Right kidney (tissue), 9 donors: ENCODE results near the gene KRTAP22-2.

Source experiments
- DNase-seq: peaks from one replicate; pipeline ENCODE4 v3.0.0-alpha.2; 2016
- long read RNA-seq, 8 donors: transcript quantifications; one replicate each; lab custom pipeline, GENCODE V29; 2026

Gene KRTAP22-2
- long read RNA-seq, donor 1: 0 reads
- long read RNA-seq, donor 2: 0 reads
- long read RNA-seq, donor 3: 0 reads
- long read RNA-seq, donor 4: 0 reads
- long read RNA-seq, donor 5: 0 reads
- long read RNA-seq, donor 6: 0 reads
- long read RNA-seq, donor 7: 0 reads
- long read RNA-seq, donor 8: 0 reads

- DNase-seq: no peak
Observed at GRCh38 chr21:30590297-30590696, at the start of gene KRTAP22-2. Gene KRTAP22-2, minus strand, starts transcription at chr21:30590397.

GRCh38 chr21:30638686-30639085, 48.5 kb upstream of the KRTAP22-2 start:
- DNase-seq: no peak

- DNase-seq: no peak
Observed at GRCh38 chr21:30634906-30635305, 44.7 kb upstream of the KRTAP22-2 start, which contains the start of gene KRTAP20-2. Gene KRTAP20-2, plus strand, starts transcription at chr21:30635206. Its CDS starts 58 bp downstream, at chr21:30635264.

- DNase-seq: no peak
Observed at GRCh38 chr21:30629200-30629599, 39.0 kb upstream of the KRTAP22-2 start.

- no peak for DNase-seq
Observed at GRCh38 chr21:30628109-30628508, 37.9 kb upstream of the KRTAP22-2 start.

- DNase-seq: no peak
Observed at GRCh38 chr21:30625449-30626165, 35.4 kb upstream of the KRTAP22-2 start.

- no peak for DNase-seq
Observed at GRCh38 chr21:30623362-30623761, 33.2 kb upstream of the KRTAP22-2 start.

GRCh38 chr21:30620522-30620921, 30.3 kb upstream of the KRTAP22-2 start, which contains the start of gene KRTAP20-4:
Gene KRTAP20-4, plus strand, starts transcription at chr21:30620627.
- DNase-seq: no peak

- DNase-seq: no peak
Observed at GRCh38 chr21:30620080-30620479, 29.9 kb upstream of the KRTAP22-2 start.

GRCh38 chr21:30616125-30616524, 25.9 kb upstream of the KRTAP22-2 start, which contains the start of gene KRTAP20-1:
Gene KRTAP20-1, plus strand, starts transcription at chr21:30616425. Its CDS starts 30 bp downstream, at chr21:30616455.
- DNase-seq: no peak

- no peak for DNase-seq
Observed at GRCh38 chr21:30615199-30615598, 25.0 kb upstream of the KRTAP22-2 start.

- no peak for DNase-seq
Observed at GRCh38 chr21:30613836-30614235, 23.6 kb upstream of the KRTAP22-2 start, which contains the start of gene KRTAP6-1. Gene KRTAP6-1, minus strand, starts transcription at chr21:30613930. Its CDS starts 26 bp downstream, at chr21:30613904.

- DNase-seq: no peak
Observed at GRCh38 chr21:30612132-30612531, 21.9 kb upstream of the KRTAP22-2 start.

GRCh38 chr21:30605968-30606367, 15.8 kb upstream of the KRTAP22-2 start:
- DNase-seq: no peak

GRCh38 chr21:30600787-30601186, 10.6 kb upstream of the KRTAP22-2 start, which contains the start of gene KRTAP22-1:
Gene KRTAP22-1, plus strand, starts transcription at chr21:30601087.
- no peak for DNase-seq

GRCh38 chr21:30598802-30599201, 8.6 kb upstream of the KRTAP22-2 start, which contains the start of gene KRTAP6-2:
Gene KRTAP6-2, minus strand, starts transcription at chr21:30598902. Its CDS starts 28 bp downstream, at chr21:30598874.
- no peak for DNase-seq

- no peak for DNase-seq
Observed at GRCh38 chr21:30592140-30592539, 1.9 kb upstream of the KRTAP22-2 start, which contains the start of gene KRTAP6-3. Gene KRTAP6-3, plus strand, starts transcription at chr21:30592440. Its CDS starts 6 bp downstream, at chr21:30592446.

- DNase-seq: no peak
Observed at GRCh38 chr21:30582870-30583269, 7.3 kb downstream of the KRTAP22-2 start.

- no peak for DNase-seq
Observed at GRCh38 chr21:30580132-30580531, 10.1 kb downstream of the KRTAP22-2 start.

- no peak for DNase-seq
Observed at GRCh38 chr21:30579346-30579745, 10.9 kb downstream of the KRTAP22-2 start.

- DNase-seq: no peak
Observed at GRCh38 chr21:30577766-30578165, 12.4 kb downstream of the KRTAP22-2 start.

- no peak for DNase-seq
Observed at GRCh38 chr21:30567617-30568016, 22.6 kb downstream of the KRTAP22-2 start.

- DNase-seq: no peak
Observed at GRCh38 chr21:30563630-30564029, 26.6 kb downstream of the KRTAP22-2 start.
